HL-60 (cell line): ENCODE measurements around the gene POU1F1.
"Not testable (repeated sequence)": the region's sequence is repeated elsewhere in the genome, so short reads cannot be mapped to it uniquely, and the experiment has no call there.

Experiments used
- DNase-seq, 2 experiments: peaks; one replicate each; pipeline ENCODE4 v3.0.0-alpha.2; 2010 to 2020; ENCODE audit warnings: low read depth in 1 of 2, low spot score in 1 of 2
- H3K27ac ChIP-seq: fragments of 250-450 bp; sonication (Bioruptor Pico); replicated peaks from 2 replicates; pipeline ENCODE4 v1.5.1; 2020; ENCODE audit warnings: mild to moderate bottlenecking, moderate library complexity
- H3K27me3 ChIP-seq: fragments of 250-450 bp; sonication (Bioruptor Pico); 2 replicates; pipeline ENCODE4 v1.5.1; 2021; ENCODE audit warnings: mild to moderate bottlenecking, moderate library complexity; ENCODE audit not compliant: insufficient read depth, poor library complexity, severe bottlenecking
- H3K4me3 ChIP-seq: replicated peaks from 2 replicates; pipeline ENCODE4 v1.5.1; 2011; ENCODE audit warnings: mild to moderate bottlenecking, control low read depth, low read length; ENCODE audit not compliant: insufficient read depth
- CTCF ChIP-seq: IDR thresholded peaks from one replicate; pipeline ENCODE4 v1.5.1; 2011; ENCODE audit warnings: low read length, control low read depth, inconsistent platforms; ENCODE audit not compliant: insufficient read depth
- GABPA ChIP-seq: IDR thresholded peaks from 2 replicates; pipeline ENCODE4 v1.6.1; 2012; ENCODE audit warnings: low read depth
- POLR2AphosphoS5 ChIP-seq: IDR thresholded peaks from 2 replicates; pipeline ENCODE4 v1.6.1; 2012; ENCODE audit warnings: low read depth
- REST ChIP-seq: IDR thresholded peaks from 2 replicates; pipeline ENCODE4 v1.6.1; 2012; ENCODE audit warnings: low read depth; ENCODE audit not compliant: insufficient replicate concordance
- SPI1 ChIP-seq: IDR thresholded peaks from 2 replicates; pipeline ENCODE4 v1.6.1; 2012; ENCODE audit warnings: low read depth, mild to moderate bottlenecking, borderline replicate concordance

The POU1F1 gene

GRCh38 chr3:87261925-87262324, 14.5 kb downstream of the POU1F1 start:
- DNase-seq, result no peak
- Histone ChIP-seq H3K27ac (no peak overlapping the region), H3K27me3 (no peaks in the 10 kb centered on the region), H3K4me3 (no peak overlapping the region)
- TF ChIP-seq POLR2AphosphoS5 (no peak), CTCF (no peak), SPI1 (no peak), REST (no peak), GABPA (no peak)

- peak in 1 of 2 experiments; percentile 37 for DNase-seq
- Histone ChIP-seq H3K4me3 (no peak overlapping the region), H3K27ac (no peak overlapping the region), H3K27me3 (no peaks in the 10 kb centered on the region)
- TF ChIP-seq SPI1 (no peak), CTCF (peak; percentile 49), GABPA (no peak), POLR2AphosphoS5 (no peak)
Observed at GRCh38 chr3:87260270-87260669, 16.1 kb downstream of the POU1F1 start.

- no peak overlapping the region for H3K4me3 ChIP-seq
- no peaks in the 10 kb centered on the region for H3K27me3 ChIP-seq
- H3K27ac ChIP-seq, result no peak overlapping the region
- TF ChIP-seq CTCF, result no peak
- TF ChIP-seq POLR2AphosphoS5, result no peak
- no peak for TF ChIP-seq SPI1
- no peak for TF ChIP-seq GABPA
- no peak for TF ChIP-seq REST
- DNase-seq, result no peak
Observed at GRCh38 chr3:87250009-87250408, 26.4 kb downstream of the POU1F1 start.

- no peaks in the 10 kb centered on the region for H3K27me3 ChIP-seq
- no peak overlapping the region for H3K4me3 ChIP-seq
- DNase-seq, result no peak
- no peak overlapping the region for H3K27ac ChIP-seq
- TF ChIP-seq REST, result no peak
- TF ChIP-seq CTCF, result no peak
- no peak for TF ChIP-seq GABPA
- no peak for TF ChIP-seq SPI1
- no peak for TF ChIP-seq POLR2AphosphoS5
Observed at GRCh38 chr3:87248831-87249230, 27.6 kb downstream of the POU1F1 start.

GRCh38 chr3:87248231-87248630, 28.2 kb downstream of the POU1F1 start:
- H3K27me3 ChIP-seq, DNase-seq, H3K4me3 ChIP-seq, H3K27ac ChIP-seq: not testable (repeated sequence)
